ENCODE results near the gene CNOT8. TPM values are rescaled to one million over a fixed set of nuclear protein-coding genes. Genes with fewer than 3 reads are reported as not detected.

CNOT8 gene
- total RNA-seq, 4 donors from 2014 or later = 64.3 to 97.3 (median 78.9) TPM

DNA sequence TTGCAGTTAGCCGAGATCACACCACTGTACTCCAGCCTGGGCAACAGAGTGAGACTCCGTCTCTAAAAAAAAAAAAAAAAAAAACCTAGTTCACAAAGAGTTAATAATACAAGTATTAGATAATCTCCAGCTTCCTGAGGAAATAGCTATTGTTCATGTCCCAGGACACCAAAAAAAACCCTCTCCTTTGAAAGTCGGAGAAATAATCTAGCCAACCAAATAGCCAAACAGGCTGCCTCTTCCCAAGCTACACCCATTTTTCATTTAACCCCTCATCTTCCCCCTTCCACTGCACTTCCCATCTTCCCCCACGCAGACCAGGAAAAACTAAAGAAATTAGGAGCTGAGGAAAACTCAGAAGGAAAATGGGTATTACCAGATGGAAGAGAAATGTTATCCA, 23.6 kb downstream of the CNOT8 start:
- in situ Hi-C loops (cut with MboI; ENCODE audit: low pct_ligation_motif_present in 1 of 4, low pct_unique_long_range_greater_than_20kb in 1 of 4, low sequenced_read_pairs in 3 of 4) = no loop called here
- WGBS, 2 donors (ENCODE audit: low coverage in 1 of 2) = 73 to 79% methylated on average over 3 to 4 of the region's 4 CpGs
- intact Hi-C loops (cut with DNase I; ENCODE audit: low total_unique reads) = no loop called here
- Histone ChIP-seq H3K4me3 (no peak overlapping the region), H3K27me3 (no peaks in the 10 kb centered on the region), H3K4me1 (no peaks in the 10 kb centered on the region), H3K36me3 (peaks cover 0 to 30% (median 7%) of the 10 kb centered on the region in 4 donors), H3K27ac (no peak overlapping the region), H3K9me3 (peaks cover 28% of the 10 kb centered on the region in 2 donors)
- TF ChIP-seq CTCF (IDR thresholded peaks at IDR 0.05) = no peak
- TF ChIP-seq EP300 (IDR thresholded peaks at IDR 0.05; ENCODE audit: low read depth) = no peak
- TF ChIP-seq POLR2A (IDR thresholded peaks at IDR 0.05) = no peak
- no peak for TF ChIP-seq POLR2AphosphoS5 (IDR thresholded peaks at IDR 0.05)
- DNase-seq = no peak

DNA sequence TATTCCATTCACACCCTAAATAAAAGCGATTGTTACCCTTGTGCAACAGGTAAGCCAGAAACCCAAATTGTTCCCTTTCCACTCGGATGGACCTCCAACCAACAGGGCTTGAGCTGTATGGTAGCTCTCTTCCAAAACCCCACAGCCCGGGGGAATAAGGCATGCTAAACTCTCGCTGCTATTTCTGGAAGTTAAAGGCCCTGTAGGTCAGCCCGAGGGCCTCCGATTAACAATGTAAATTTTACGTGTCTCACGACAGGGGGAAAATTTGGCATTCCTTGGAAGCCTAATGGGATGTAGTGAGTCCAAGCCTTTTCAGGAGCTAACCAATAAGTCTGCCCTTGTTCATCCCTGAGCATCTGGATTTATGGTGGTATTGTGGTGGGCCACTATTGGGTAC, 26.0 kb downstream of the CNOT8 start:
- no peaks in the 10 kb centered on the region for H3K27me3 ChIP-seq
- no peak overlapping the region for H3K27ac ChIP-seq
- H3K9me3 ChIP-seq = peaks cover 19 to 22% of the 10 kb centered on the region in 2 donors
- DNase-seq = no peak
- no peak for TF ChIP-seq POLR2A (IDR thresholded peaks at IDR 0.05)
- no peak for TF ChIP-seq CTCF (IDR thresholded peaks at IDR 0.05)
- TF ChIP-seq POLR2AphosphoS5 (IDR thresholded peaks at IDR 0.05) = no peak
- TF ChIP-seq EP300 (IDR thresholded peaks at IDR 0.05; ENCODE audit: low read depth) = no peak
- WGBS, 2 donors (ENCODE audit: low coverage in 1 of 2) = 93 to 98% methylated on average over 2 to 8 of the region's 8 CpGs
- no peaks in the 10 kb centered on the region for H3K4me1 ChIP-seq
- peaks cover 0 to 44% (median 15%) of the 10 kb centered on the region in 4 donors for H3K36me3 ChIP-seq
- H3K4me3 ChIP-seq = no peak overlapping the region
- in situ Hi-C loops (cut with MboI; ENCODE audit: low pct_ligation_motif_present in 1 of 4, low pct_unique_long_range_greater_than_20kb in 1 of 4, low sequenced_read_pairs in 3 of 4) = no loop called here
- intact Hi-C loops (cut with DNase I; ENCODE audit: low total_unique reads) = no loop called here

DNA sequence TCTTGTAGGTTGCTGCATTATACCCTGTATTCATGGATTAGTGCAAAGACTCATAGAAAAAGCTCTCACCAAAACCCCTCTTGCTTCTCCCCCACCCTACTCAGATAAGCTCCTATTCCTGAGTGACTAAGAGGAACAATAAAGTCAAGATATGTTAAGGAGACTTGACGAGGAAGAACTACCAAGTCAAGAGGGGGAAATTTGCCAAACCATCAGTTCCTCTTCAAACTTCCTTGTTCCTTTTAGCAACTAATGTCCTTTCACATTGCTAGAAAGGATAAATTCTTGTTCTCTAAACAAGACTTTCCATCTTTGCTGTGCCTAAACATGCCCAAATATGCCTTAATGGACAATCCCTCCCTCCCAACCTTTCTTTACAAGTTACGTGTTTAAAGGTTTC, 27.0 kb downstream of the CNOT8 start:
- TF ChIP-seq POLR2A (IDR thresholded peaks at IDR 0.05) = no peak
- TF ChIP-seq CTCF (IDR thresholded peaks at IDR 0.05) = no peak
- no peak for TF ChIP-seq POLR2AphosphoS5 (IDR thresholded peaks at IDR 0.05)
- 83 to 86% methylated on average over 2 of the region's 2 CpGs for WGBS, 2 donors (ENCODE audit: low coverage in 1 of 2)
- Histone ChIP-seq H3K4me3 (no peak overlapping the region), H3K27ac (no peak overlapping the region), H3K4me1 (no peaks in the 10 kb centered on the region), H3K9me3 (peaks cover 19 to 21% of the 10 kb centered on the region in 2 donors), H3K36me3 (peaks cover 0 to 53% (median 15%) of the 10 kb centered on the region in 4 donors), H3K27me3 (no peaks in the 10 kb centered on the region)
- no peak for DNase-seq
- in situ Hi-C loops (cut with MboI; ENCODE audit: low pct_ligation_motif_present in 1 of 4, low pct_unique_long_range_greater_than_20kb in 1 of 4, low sequenced_read_pairs in 3 of 4) = no loop called here
- intact Hi-C loops (cut with DNase I; ENCODE audit: low total_unique reads) = no loop called here

DNA sequence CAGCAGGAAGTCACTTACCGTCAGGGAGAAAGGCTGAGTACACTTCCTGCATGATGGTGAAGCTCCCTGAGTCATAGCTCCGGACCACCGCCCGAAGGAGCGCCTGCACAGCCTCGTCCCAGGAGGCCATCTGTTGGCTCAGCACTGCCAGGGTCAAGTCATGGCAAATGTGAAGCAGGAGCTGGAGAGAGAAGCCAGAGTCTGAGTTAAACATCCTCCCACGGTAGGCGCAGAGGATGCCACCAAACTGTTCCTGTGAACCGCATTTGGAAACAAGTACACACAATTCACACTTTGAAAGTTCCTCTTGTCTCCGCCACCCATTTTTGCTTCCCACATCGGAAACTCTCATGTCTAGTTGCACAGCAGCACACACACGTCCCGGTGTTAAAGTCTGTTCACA, 33.9 kb downstream of the CNOT8 start:
- no peak for DNase-seq
- in situ Hi-C loops (cut with MboI; ENCODE audit: low pct_ligation_motif_present in 1 of 4, low pct_unique_long_range_greater_than_20kb in 1 of 4, low sequenced_read_pairs in 3 of 4) = no loop called here
- Histone ChIP-seq H3K27me3 (no peaks in the 10 kb centered on the region), H3K27ac (no peak overlapping the region), H3K9me3 (peaks cover 0 to 2% of the 10 kb centered on the region in 2 donors), H3K36me3 (peaks cover 0 to 60% (median 16%) of the 10 kb centered on the region in 4 donors), H3K4me3 (no peak overlapping the region), H3K4me1 (no peaks in the 10 kb centered on the region)
- intact Hi-C loops (cut with DNase I; ENCODE audit: low total_unique reads) = no loop called here
- TF ChIP-seq POLR2A (IDR thresholded peaks at IDR 0.05) = no peak
- WGBS, 2 donors (ENCODE audit: low coverage in 1 of 2) = 86 to 87% methylated on average over 13 of the region's 13 CpGs

DNA sequence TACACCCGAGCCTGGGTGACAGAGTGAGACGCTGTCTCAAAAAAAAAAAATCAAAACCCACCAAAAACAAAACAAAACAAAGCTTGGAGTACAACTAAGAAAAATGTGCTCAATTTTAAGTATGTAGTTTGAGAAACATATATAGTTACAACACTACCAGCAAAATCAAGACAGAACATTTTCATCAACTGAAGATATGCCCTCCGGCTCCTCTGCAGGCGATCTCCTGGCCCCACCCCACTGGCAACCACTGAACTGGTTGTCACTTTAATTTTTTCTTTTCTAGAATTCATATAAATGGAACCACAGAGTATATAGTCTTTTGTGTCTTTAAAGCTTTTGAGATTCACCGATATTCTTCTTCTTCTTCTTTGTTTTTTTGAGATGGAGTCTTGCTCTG, 35.0 kb downstream of the CNOT8 start:
- H3K27ac ChIP-seq = no peak overlapping the region
- DNase-seq = no peak
- H3K27me3 ChIP-seq = no peaks in the 10 kb centered on the region
- H3K9me3 ChIP-seq = no peaks in the 10 kb centered on the region
- TF ChIP-seq POLR2AphosphoS5 (IDR thresholded peaks at IDR 0.05) (no peak), CTCF (IDR thresholded peaks at IDR 0.05) (no peak), EP300 (IDR thresholded peaks at IDR 0.05; ENCODE audit: low read depth) (no peak), POLR2A (IDR thresholded peaks at IDR 0.05) (no peak)
- in situ Hi-C loops (cut with MboI; ENCODE audit: low pct_ligation_motif_present in 1 of 4, low pct_unique_long_range_greater_than_20kb in 1 of 4, low sequenced_read_pairs in 3 of 4) (no loop called here), intact Hi-C loops (cut with DNase I; ENCODE audit: low total_unique reads) (no loop called here)
- H3K4me3 ChIP-seq = no peak overlapping the region
- no peaks in the 10 kb centered on the region for H3K4me1 ChIP-seq
- 86 to 87% methylated on average over 5 of the region's 5 CpGs for WGBS, 2 donors (ENCODE audit: low coverage in 1 of 2)
- peaks cover 0 to 53% (median 13%) of the 10 kb centered on the region in 4 donors for H3K36me3 ChIP-seq
